CD4-positive, alpha-beta T cell (primary cell): ENCODE measurements around the gene SZT2. TPM values are rescaled to one million over a fixed set of nuclear protein-coding genes. Genes with fewer than 3 reads are reported as not detected.

Source experiments
- ATAC-seq: fragments of 200-7000 bp; cut with Tn5 transposase; one replicate; pipeline ENCODE4 v1.10.0; 2022; ENCODE audit warnings: mild to moderate bottlenecking; ENCODE audit not compliant: poor library complexity
- CTCF ChIA-PET: fragments of 350-600 bp; sonication (Branson Sonifier 250); formaldehyde crosslinking; loops from one replicate; lab custom pipeline; 2021; ENCODE audit warnings: antibody characterized with exemption, inconsistent platforms; lab: Charles Lee
- POLR2A ChIA-PET: fragments of 350-600 bp; sonication (Branson Sonifier 250); formaldehyde crosslinking; loops from one replicate; lab custom pipeline; 2021; ENCODE audit warnings: antibody characterized with exemption, inconsistent platforms; lab: Charles Lee
- DNase-seq, 14 experiments: peaks; one replicate each; pipeline ENCODE4 v3.0.0-alpha.2; 2013 to 2020; ENCODE audit warnings: mixed read lengths in 2 of 14
- H3K27ac ChIP-seq, 2 donors: one replicate each; pipeline versions ENCODE4 v1.5.1 to v1.7.0; 2013; ENCODE audit warnings: low read length in 2 of 2, low read depth in 1 of 2, mild to moderate bottlenecking in 1 of 2
- H3K27me3 ChIP-seq, 2 experiments: 1 replicate in 1 of 2; 2 replicates in 1 of 2; pipeline versions ENCODE4 v1.6.1 to v1.7.0; 2013; ENCODE audit warnings: low read length in 2 of 2, control low read depth in 1 of 2, mild to moderate bottlenecking in 1 of 2, moderate library complexity in 1 of 2; ENCODE audit not compliant: insufficient read depth in 2 of 2, control insufficient read depth in 1 of 2
- H3K36me3 ChIP-seq: one replicate; pipeline ENCODE4 v1.6.1; 2013; ENCODE audit warnings: low read length, control low read depth; ENCODE audit not compliant: insufficient read depth
- H3K4me1 ChIP-seq: one replicate; pipeline ENCODE4 v1.6.1; 2013; ENCODE audit warnings: low read length, control low read depth; ENCODE audit not compliant: insufficient read depth
- H3K4me3 ChIP-seq: one replicate; pipeline ENCODE4 v1.5.1; 2013; ENCODE audit warnings: mild to moderate bottlenecking, low read length, moderate library complexity
- H3K9me3 ChIP-seq, 2 experiments: 1 replicate in 1 of 2; 2 replicates in 1 of 2; pipeline versions ENCODE4 v1.6.1 to v1.7.0; 2013; ENCODE audit warnings: low read length in 2 of 2, mild to moderate bottlenecking in 2 of 2, control low read depth in 1 of 2, moderate library complexity in 1 of 2; ENCODE audit not compliant: control insufficient read depth in 1 of 2, insufficient read depth in 1 of 2
- H3K27ac Mint-ChIP-seq: one replicate; pipeline ENCODE4 v1.8.0; 2020; ENCODE audit warnings: mixed read lengths
- H3K27me3 Mint-ChIP-seq: one replicate; pipeline ENCODE4 v1.8.0; 2021; ENCODE audit warnings: mixed read lengths
- H3K36me3 Mint-ChIP-seq: one replicate; pipeline ENCODE4 v1.8.0; 2021; ENCODE audit warnings: low read depth, mixed read lengths
- H3K4me1 Mint-ChIP-seq: one replicate; pipeline ENCODE4 v1.8.0; 2021; ENCODE audit warnings: low read depth, mixed read lengths
- H3K4me3 Mint-ChIP-seq: one replicate; pipeline ENCODE4 v1.8.0; 2020; ENCODE audit warnings: mild to moderate bottlenecking, mixed read lengths
- H3K9me3 Mint-ChIP-seq: one replicate; pipeline ENCODE4 v1.8.0; 2020; ENCODE audit warnings: mixed read lengths
- CTCF ChIP-seq: fragments of 200-600 bp; IDR thresholded peaks from one replicate; pipeline ENCODE4 v1.8.0; 2022; ENCODE audit warnings: antibody characterized with exemption, mild to moderate bottlenecking
- intact Hi-C, 2 experiments: fragments of 100-400 bp; cut with DNase I in 1 of 2; cut with micrococcal nuclease in 1 of 2; formaldehyde crosslinking; loops; one replicate each; pipeline versions ENCODE4 v1.15.1 to v1.9.0; 2023 to 2025; cut with DNase I, micrococcal nuclease
- total RNA-seq, 174 experiments: library from RNA in 2 of 174; stranded (reverse) in 2 of 174; gene quantifications; one replicate each; pipeline ENCODE4 v1.2.3 and lab custom pipeline; 2021 to 2026

Gene SZT2
- total RNA-seq, 2 experiments from 2014 or later, result 69.7 to 72.5 TPM

GRCh38 chr1:43448955-43449707, 59.4 kb downstream of the SZT2 start:
- Mint-ChIP-seq H3K4me1 (peaks cover 12% of the 10 kb centered on the region), H3K4me3 (peak overlapping the region; percentile 11), H3K27me3 (no peaks in the 10 kb centered on the region), H3K9me3 (no peaks in the 10 kb centered on the region), H3K36me3 (peaks cover 80% of the 10 kb centered on the region), H3K27ac (no peak overlapping the region)
- H3K4me3 ChIP-seq, result no peak overlapping the region
- H3K4me1 ChIP-seq, result peaks cover 10% of the 10 kb centered on the region
- CTCF ChIA-PET, result no interaction called here
- POLR2A ChIA-PET, result interaction anchor here (1.9 kb wide), 1 partner anchor 10 kb away, joined by 5 read pairs; no protein-coding TSS in a partner anchor
- no peak overlapping the region for H3K27ac ChIP-seq
- DNase-seq, result peak in 1 of 14 experiments; percentile 9
- intact Hi-C loops, result loop anchor here in 1 of 2 experiments (1.0 kb wide), 1 partner anchor 88 kb away; no protein-coding TSS in a partner anchor
- H3K9me3 ChIP-seq, result no peaks in the 10 kb centered on the region
- no peak for ATAC-seq
- TF ChIP-seq CTCF, result no peak
- H3K36me3 ChIP-seq, result peaks cover 69% of the 10 kb centered on the region
- H3K27me3 ChIP-seq, result no peaks in the 10 kb centered on the region

GRCh38 chr1:43449708-43450069, 60.0 kb downstream of the SZT2 start:
- DNase-seq (peak in 1 of 14 experiments; percentile 6), ATAC-seq (no peak)
- H3K36me3 ChIP-seq, result peaks cover 64% of the 10 kb centered on the region
- Mint-ChIP-seq H3K27ac (no peak overlapping the region), H3K9me3 (no peaks in the 10 kb centered on the region), H3K4me3 (no peak overlapping the region), H3K4me1 (peaks cover 18% of the 10 kb centered on the region), H3K27me3 (no peaks in the 10 kb centered on the region), H3K36me3 (peaks cover 79% of the 10 kb centered on the region)
- no peaks in the 10 kb centered on the region for H3K27me3 ChIP-seq
- H3K4me1 ChIP-seq, result peaks cover 16% of the 10 kb centered on the region
- intact Hi-C loops, result loop anchor here in 1 of 2 experiments (1.0 to 10.0 kb wide), 3 partner anchors 62 to 495 kb away; partner anchors contain the start of genes IPO13, MED8 and SZT2
- no peak for TF ChIP-seq CTCF
- ChIA-PET POLR2A (no interaction called here), CTCF (no interaction called here)
- no peaks in the 10 kb centered on the region for H3K9me3 ChIP-seq
- no peak overlapping the region for H3K4me3 ChIP-seq
- H3K27ac ChIP-seq, result no peak overlapping the region

GRCh38 chr1:43450251-43450941, 60.7 kb downstream of the SZT2 start:
- H3K27me3 Mint-ChIP-seq, result no peaks in the 10 kb centered on the region
- peaks cover 0 to 5% of the 10 kb centered on the region in 2 experiments for H3K27me3 ChIP-seq
- ATAC-seq (no peak), DNase-seq (peak in 1 of 14 experiments; percentile 17)
- intact Hi-C loops, result loop anchor here in 1 of 2 experiments (5.0 to 10.0 kb wide), 2 partner anchors 63 to 494 kb away; partner anchors contain the start of genes IPO13, MED8 and SZT2
- no peaks in the 10 kb centered on the region for H3K9me3 Mint-ChIP-seq
- ChIA-PET CTCF (no interaction called here), POLR2A (no interaction called here)
- no peak overlapping the region for H3K4me3 ChIP-seq
- no peak overlapping the region for H3K4me3 Mint-ChIP-seq
- peaks cover 18% of the 10 kb centered on the region for H3K4me1 ChIP-seq
- H3K9me3 ChIP-seq, result no peaks in the 10 kb centered on the region
- no peak overlapping the region for H3K27ac Mint-ChIP-seq
- H3K36me3 ChIP-seq, result peaks cover 57% of the 10 kb centered on the region
- TF ChIP-seq CTCF, result no peak
- H3K4me1 Mint-ChIP-seq, result peaks cover 20% of the 10 kb centered on the region
- H3K36me3 Mint-ChIP-seq, result peaks cover 72% of the 10 kb centered on the region
- no peak overlapping the region for H3K27ac ChIP-seq
